NCI-H2227 treated with DMSO at 0.1 percent for 48 hours (cell line): ENCODE data around the gene SV2A.
"Not testable (repeated sequence)": the region's sequence is repeated elsewhere in the genome, so short reads cannot be mapped to it uniquely, and the experiment has no call there.

Experiments used
- DNase-seq: peaks from one replicate; lab custom pipeline; 2025; lab: John Stamatoyannopoulos, UW

SV2A gene

DNA sequence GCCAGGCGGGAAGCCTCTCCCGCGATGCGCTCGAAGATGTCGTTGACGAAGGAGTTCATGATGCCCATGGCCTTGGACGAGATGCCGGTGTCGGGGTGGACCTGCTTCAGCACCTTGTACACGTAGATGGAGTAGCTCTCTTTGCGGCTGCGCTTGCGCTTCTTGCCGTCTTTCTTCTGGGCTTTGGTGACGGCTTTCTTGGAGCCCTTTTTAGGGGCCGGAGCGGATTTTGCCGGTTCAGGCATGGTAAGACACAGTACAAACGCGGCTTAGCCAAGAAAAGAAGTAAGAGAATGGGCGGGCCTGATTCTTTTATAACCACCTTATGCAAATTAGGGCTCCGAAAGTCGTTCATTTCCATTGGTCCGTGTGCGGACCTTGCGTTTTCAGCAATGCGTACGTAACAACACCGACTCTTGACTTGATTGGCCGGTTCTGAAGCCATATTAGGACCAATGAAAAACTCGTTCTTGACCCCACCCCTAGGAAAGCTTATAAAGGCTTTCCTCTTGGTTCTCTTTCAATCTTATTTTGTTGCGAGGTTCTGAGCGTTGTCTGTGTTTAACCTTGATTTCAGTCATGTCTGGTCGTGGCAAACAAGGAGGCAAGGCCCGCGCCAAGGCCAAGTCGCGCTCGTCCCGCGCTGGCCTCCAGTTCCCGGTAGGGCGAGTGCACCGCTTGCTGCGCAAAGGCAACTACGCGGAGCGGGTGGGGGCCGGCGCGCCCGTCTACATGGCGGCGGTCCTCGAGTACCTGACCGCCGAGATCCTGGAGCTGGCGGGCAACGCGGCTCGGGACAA lies 31.0 kb downstream of the SV2A start:
- DNase-seq, result peak; percentile 99

DNA sequence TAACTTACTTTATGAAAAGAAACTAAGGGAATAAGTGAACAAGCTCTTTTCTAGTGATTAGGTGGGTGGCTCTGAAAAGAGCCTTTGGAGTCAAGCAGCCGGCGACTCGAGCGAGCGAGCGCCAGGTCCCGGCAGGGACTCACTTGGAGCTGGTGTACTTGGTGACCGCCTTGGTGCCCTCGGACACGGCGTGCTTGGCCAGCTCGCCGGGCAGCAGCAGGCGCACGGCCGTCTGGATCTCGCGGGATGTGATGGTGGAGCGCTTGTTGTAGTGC lies 31.6 kb downstream of the SV2A start:
- not testable (repeated sequence) for DNase-seq

DNA sequence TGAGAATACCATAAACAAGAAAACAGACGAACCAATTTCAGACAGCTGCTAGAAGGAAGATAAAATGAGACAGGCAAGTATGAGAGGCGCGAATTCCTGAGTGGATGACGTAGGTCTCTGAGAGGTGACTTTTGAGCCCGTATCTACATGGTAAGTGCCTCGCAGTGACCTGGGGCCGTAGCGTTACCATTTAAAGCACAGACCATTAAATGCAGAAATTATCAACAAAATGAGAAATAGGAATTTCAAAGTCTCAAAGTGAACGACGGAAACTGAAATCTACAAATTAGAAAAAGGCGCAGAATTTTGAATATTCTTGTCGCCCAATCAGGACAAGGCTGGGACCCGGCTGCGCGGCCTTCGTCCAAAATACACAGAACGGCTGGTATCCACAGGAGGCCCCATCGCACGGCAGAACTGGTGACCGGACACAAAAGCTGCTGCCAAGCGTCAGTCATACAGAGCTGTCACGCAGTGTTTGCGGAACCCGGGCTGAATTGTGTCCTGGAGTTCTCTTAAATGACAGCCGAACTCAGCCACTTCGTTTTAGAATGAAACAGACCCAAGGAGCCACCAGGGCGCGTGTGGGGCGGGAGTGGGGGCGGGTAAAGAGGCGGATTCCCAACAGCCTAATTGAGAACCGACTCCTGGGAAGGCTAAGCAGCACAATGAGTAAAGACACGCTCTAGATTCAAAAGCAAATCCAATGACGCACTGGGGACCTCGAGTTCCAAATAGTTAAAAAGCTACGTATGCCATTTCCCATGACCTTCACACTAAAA lies 32.1 kb downstream of the SV2A start:
- DNase-seq, result peak; percentile 91

- DNase-seq, result peak; percentile 42
These were observed 33.0 kb downstream of the SV2A start for GRCh38 chr1:149884433-149885338.

DNA sequence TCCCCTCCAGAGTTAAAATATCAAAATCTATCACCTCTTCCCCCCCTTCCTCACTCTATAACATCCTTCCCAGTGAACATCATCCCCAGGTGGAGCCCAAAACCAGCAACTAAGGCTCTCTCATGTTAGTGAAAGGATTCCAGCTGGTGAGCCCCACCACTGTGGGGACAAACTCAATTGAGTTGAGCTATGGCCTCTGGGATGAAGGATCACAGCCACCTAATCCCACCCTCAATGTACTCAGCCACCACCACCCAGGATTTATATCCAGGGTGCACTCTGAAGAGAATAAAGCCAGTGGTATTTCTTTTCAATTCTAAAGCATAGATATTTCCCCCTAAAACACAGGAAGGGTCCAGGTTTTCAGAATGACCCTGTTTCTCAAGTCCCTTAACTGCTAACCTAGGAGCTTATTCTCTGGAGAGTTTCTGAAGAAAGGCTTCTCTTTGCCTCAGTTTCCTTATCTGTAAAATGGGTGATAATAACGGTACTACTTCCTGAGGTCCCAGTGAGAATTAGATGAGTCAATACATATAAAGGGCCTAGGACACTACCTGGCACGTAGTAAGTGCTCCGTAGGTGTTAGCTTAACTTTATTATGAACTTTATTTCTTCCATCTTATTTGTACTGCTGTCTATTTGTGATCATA lies 33.9 kb downstream of the SV2A start:
- no peak for DNase-seq

DNA sequence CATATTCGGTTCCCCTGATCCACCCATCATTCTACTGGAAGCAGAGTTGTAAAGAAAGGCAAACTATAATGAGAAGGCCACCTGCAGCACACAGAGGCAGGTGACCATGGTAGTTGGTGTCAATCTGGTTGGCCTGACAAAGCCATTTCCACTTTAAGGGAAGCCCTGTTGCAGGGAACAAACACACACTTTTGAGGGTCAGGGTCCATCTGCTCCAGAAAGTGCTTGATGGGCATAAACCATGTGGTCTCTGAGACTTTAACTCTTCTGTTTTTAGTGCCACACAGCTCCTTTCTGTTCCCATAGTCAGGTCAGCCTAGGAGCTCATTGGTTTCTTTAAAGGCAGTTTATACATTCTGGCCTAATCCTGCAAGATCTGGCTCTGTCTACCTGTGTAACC lies 35.8 kb downstream of the SV2A start:
- DNase-seq, result no peak

DNA sequence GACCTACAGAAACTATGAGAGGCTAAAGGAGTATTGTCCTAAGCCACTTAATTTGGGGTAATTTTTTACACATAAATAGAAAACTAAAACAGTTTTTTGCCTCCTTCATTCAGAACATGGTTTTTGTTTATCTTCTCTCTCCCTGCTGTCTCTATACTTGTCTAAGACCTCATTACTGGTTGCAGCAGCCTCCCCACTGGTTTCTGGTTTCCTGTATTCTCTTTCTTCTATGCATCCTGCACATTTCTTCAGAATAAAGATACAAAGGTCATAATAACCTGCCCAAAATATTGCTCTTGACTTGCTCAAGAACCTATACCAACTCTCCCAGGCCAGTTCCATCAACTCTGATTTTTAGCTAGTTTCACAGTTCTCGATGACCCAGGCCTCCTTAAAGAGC lies 38.1 kb downstream of the SV2A start:
- DNase-seq, result no peak

DNA sequence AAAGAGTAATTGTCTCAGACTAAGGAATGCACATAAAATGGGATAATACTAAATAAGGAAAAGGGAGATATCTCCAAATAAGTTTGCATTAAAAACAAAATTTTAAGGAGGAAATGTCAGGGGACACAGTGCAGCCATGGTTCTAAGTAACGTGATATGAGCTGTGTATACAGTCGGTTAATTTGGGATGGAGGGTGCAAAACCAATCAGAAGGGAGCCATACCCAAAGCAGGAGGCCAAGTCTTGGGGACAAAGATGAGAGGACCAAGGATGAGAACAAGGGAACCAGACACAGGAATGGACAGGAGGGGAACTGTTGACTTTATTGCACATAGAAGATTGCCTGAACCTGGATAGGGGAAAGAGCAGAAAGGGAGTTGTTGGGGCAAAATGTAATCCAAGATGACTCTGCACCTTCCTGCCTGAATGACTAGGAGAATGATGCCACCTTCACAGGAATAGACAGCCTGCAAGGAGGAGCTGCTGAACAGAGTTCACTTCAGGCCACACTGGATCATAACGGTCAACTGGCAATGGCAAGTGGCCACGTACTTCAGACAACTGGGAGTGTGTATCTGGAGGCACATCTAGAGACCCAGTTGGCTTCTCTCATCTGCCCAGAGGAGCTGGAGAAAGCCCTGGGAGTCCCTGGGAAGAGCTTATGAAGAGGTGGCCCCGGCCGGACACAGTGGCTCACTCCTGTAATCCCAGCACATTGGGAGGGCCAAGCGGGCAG lies 40.3 kb downstream of the SV2A start:
- no peak for DNase-seq

- DNase-seq, result not testable (repeated sequence)
These were observed 44.6 kb downstream of the SV2A start for GRCh38 chr1:149873060-149873459.

GRCh38 chr1:149866887-149867286 lies 50.8 kb downstream of the SV2A start:
- not testable (repeated sequence) for DNase-seq

DNA sequence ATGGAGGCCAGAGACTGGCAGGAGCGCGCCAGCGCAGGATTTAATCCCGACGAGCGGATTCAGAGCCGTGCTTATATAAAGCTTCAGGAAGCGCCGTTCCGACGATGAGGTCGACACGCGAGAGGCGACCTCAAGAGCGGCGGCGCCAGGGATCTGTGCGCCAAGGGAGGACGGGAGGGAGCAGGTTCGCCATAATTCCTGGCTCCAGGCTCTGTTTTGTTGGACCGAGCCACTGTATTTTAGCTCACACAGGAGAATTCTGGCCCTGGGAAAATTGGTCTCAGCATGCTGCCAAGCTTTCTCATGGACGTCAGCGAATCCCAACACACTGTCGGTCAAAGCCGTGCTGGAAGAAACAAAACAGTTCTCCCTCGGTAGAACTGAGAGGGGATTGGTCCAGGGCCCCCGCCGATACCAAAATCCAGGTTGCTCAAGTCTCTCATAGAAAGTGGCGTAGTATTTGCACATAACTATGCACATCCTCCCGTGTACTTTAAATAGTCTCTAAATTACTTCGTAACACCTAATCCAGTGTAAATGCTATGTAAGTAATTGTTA lies 56.1 kb downstream of the SV2A start:
- DNase-seq, result not testable (repeated sequence)

- DNase-seq, result not testable (repeated sequence)
These were observed 56.8 kb downstream of the SV2A start for GRCh38 chr1:149860684-149861496.

DNA sequence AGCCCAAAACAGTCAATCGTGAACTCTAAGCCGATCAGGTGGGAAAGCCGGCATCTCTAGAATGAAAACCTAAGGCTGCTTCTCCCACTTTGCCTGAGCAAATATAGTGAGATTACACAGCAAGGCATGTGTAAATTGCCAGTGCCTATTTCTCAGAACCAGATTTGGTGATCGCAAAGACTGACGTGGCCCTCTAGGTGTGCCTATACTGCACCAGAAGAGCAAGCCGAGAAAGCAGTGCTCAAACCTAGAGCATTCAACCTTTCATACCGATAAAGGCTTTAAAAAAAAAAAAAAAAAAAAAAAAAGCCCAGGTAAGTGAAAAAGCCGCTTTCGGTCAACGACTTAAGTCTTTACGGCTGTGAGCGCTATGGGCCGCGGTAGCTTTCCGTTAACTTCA lies 57.4 kb downstream of the SV2A start:
- DNase-seq, result not testable (repeated sequence)
